HL-60 (cell line): ENCODE results near the gene LAMC1.

ENCODE experiments used
- GABPA ChIP-seq: IDR thresholded peaks from 2 replicates; pipeline ENCODE4 v1.6.1; 2012; ENCODE audit warnings: low read depth
- POLR2AphosphoS5 ChIP-seq: IDR thresholded peaks from 2 replicates; pipeline ENCODE4 v1.6.1; 2012; ENCODE audit warnings: low read depth
- SPI1 ChIP-seq: IDR thresholded peaks from 2 replicates; pipeline ENCODE4 v1.6.1; 2012; ENCODE audit warnings: low read depth, mild to moderate bottlenecking, borderline replicate concordance
- TF ChIP-seq, protein P1 (sequence below): IDR thresholded peaks from one replicate; pipeline ENCODE4 v1.5.1; 2011; ENCODE audit warnings: low read length, control low read depth, inconsistent platforms; ENCODE audit not compliant: insufficient read depth
- TF ChIP-seq, protein P2 (sequence below): IDR thresholded peaks from 2 replicates; pipeline ENCODE4 v1.6.1; 2012; ENCODE audit warnings: low read depth; ENCODE audit not compliant: insufficient replicate concordance

DNA sequence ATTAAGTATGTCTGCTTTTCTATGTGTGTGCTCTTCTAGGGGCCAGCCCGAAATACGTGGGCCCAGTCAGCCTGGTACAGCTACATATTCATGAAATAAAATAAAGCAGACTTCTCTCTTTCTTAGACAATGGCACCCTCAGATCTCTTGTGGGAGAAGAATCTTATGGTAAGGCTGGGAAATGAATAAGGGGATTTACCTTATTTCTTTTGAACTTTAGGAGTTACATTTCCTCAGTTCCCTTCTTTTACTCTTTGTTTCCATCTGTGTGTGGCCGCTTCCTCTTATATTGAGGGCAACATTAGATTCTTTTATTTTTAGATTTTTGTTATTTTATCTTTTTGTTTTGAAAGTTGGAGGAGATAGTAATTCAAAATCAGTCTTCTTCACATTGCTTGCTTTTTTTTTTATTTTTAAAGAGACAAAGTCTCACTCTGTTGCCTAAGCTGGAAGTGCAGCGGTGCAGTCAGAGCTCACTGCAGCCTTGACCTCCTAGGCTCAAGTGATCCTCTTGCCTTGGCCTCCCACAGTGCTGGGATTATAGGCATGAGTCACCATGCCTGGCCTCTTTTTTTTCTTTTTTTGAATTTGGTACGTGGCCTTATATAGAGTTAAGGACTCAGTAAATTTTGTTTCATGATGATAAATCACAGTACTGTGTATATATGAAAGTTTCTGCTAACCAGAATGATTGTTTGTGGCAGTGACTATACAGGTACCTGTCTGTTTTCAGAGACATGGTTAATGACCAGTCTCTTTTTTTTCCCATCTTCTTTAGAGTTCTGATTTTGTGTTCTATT lies 9.1 kb downstream of the LAMC1 start:
- TF ChIP-seq, protein P1, sequence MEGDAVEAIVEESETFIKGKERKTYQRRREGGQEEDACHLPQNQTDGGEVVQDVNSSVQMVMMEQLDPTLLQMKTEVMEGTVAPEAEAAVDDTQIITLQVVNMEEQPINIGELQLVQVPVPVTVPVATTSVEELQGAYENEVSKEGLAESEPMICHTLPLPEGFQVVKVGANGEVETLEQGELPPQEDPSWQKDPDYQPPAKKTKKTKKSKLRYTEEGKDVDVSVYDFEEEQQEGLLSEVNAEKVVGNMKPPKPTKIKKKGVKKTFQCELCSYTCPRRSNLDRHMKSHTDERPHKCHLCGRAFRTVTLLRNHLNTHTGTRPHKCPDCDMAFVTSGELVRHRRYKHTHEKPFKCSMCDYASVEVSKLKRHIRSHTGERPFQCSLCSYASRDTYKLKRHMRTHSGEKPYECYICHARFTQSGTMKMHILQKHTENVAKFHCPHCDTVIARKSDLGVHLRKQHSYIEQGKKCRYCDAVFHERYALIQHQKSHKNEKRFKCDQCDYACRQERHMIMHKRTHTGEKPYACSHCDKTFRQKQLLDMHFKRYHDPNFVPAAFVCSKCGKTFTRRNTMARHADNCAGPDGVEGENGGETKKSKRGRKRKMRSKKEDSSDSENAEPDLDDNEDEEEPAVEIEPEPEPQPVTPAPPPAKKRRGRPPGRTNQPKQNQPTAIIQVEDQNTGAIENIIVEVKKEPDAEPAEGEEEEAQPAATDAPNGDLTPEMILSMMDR, result no peak
- TF ChIP-seq POLR2AphosphoS5 (no peak), GABPA (no peak), SPI1 (0 out of 2 replicates have a peak, but pooled peaks have one; percentile 1)
- TF ChIP-seq, protein P2, sequence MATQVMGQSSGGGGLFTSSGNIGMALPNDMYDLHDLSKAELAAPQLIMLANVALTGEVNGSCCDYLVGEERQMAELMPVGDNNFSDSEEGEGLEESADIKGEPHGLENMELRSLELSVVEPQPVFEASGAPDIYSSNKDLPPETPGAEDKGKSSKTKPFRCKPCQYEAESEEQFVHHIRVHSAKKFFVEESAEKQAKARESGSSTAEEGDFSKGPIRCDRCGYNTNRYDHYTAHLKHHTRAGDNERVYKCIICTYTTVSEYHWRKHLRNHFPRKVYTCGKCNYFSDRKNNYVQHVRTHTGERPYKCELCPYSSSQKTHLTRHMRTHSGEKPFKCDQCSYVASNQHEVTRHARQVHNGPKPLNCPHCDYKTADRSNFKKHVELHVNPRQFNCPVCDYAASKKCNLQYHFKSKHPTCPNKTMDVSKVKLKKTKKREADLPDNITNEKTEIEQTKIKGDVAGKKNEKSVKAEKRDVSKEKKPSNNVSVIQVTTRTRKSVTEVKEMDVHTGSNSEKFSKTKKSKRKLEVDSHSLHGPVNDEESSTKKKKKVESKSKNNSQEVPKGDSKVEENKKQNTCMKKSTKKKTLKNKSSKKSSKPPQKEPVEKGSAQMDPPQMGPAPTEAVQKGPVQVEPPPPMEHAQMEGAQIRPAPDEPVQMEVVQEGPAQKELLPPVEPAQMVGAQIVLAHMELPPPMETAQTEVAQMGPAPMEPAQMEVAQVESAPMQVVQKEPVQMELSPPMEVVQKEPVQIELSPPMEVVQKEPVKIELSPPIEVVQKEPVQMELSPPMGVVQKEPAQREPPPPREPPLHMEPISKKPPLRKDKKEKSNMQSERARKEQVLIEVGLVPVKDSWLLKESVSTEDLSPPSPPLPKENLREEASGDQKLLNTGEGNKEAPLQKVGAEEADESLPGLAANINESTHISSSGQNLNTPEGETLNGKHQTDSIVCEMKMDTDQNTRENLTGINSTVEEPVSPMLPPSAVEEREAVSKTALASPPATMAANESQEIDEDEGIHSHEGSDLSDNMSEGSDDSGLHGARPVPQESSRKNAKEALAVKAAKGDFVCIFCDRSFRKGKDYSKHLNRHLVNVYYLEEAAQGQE, result no peak
